ENCODE measurements around the gene PIK3C2B. TPM values are rescaled to one million over a fixed set of nuclear protein-coding genes. Genes with fewer than 3 reads are reported as not detected.
"Not testable (repeated sequence)": the region's sequence is repeated elsewhere in the genome, so short reads cannot be mapped to it uniquely, and the experiment has no call there.

PIK3C2B gene
- total and polyA plus RNA-seq, 8 donors, result 26.5 to 46.9 (median 38.3) TPM

DNA sequence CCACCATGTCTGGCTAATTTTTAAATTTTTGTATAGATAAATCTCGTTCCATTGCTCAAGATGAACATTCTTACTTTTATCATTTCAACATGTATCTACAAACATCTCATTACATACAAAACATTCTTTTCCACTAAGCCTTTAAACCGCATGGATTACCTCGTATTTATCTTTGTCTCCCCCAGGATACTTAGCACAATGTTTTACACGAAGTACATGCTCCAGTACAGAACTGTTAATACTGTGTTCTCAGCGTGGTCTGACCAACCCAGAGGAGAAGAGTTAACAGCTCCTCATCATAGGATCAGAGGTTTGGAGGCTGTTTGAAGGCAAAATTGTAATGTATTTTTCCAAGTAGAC lies 7.4 kb downstream of the PIK3C2B start:
- Histone ChIP-seq H3K4me1 (peaks cover under 1 to 15% of the 10 kb centered on the region in 2 donors), H3K36me3 (no peaks in the 10 kb centered on the region), H3K27ac (no peak overlapping the region), H3K4me3 (no peak overlapping the region), H3K9me3 (no peaks in the 10 kb centered on the region), H3K27me3 (no peaks in the 10 kb centered on the region)
- intact Hi-C loops (cut with DNase I), result no loop called here
- TF ChIP-seq, protein P1, sequence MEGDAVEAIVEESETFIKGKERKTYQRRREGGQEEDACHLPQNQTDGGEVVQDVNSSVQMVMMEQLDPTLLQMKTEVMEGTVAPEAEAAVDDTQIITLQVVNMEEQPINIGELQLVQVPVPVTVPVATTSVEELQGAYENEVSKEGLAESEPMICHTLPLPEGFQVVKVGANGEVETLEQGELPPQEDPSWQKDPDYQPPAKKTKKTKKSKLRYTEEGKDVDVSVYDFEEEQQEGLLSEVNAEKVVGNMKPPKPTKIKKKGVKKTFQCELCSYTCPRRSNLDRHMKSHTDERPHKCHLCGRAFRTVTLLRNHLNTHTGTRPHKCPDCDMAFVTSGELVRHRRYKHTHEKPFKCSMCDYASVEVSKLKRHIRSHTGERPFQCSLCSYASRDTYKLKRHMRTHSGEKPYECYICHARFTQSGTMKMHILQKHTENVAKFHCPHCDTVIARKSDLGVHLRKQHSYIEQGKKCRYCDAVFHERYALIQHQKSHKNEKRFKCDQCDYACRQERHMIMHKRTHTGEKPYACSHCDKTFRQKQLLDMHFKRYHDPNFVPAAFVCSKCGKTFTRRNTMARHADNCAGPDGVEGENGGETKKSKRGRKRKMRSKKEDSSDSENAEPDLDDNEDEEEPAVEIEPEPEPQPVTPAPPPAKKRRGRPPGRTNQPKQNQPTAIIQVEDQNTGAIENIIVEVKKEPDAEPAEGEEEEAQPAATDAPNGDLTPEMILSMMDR (IDR thresholded peaks at IDR 0.05), result no peak
- ATAC-seq, result no peak
- DNase-seq, result no peak

DNA sequence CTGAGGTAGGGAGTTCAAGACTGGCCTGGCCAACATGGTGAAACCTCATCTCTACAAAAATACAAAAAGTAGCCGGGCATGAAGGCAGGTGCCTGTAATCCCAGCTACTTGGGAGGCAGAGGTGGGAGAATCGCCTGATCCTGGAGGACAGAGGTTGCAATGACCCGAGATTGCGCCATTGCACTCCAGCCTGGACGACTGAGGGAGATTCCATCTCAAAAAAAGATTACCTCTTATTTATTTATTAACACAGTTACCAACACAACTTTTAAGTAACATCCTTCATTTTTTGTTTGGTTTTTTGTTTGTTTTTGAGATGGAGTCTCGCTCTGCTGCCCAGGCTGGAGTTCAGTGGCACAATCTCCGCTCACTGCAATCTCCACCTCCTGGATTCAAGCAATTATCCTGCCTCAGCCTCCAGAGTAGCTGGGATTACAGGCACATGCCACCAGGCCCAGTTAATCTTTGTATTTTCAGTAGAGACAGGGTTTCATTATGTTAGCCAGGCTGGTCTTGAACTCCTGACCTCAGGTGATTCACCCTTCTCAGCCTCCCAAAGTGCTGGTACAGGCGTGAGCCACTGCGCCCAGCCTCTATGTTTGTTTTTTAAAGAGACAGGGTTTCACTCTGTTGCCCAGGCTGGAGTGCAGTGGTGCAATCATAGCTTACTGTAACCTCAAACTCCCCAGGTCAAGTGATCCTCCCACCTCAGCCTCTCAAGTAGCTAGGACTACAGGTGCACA lies 7.9 kb downstream of the PIK3C2B start:
- ATAC-seq; H3K36me3 ChIP-seq; H3K27ac ChIP-seq; H3K4me3 ChIP-seq; intact Hi-C loops (cut with DNase I); H3K27me3 ChIP-seq; DNase-seq; H3K9me3 ChIP-seq: not testable (repeated sequence)
- H3K4me1 ChIP-seq, result peaks cover 2 to 12% of the 10 kb centered on the region in 2 donors

- Histone ChIP-seq H3K9me3 (no peaks in the 10 kb centered on the region), H3K4me1 (peaks cover 4 to 33% of the 10 kb centered on the region in 2 donors), H3K36me3 (no peaks in the 10 kb centered on the region), H3K27ac (no peak overlapping the region), H3K27me3 (no peaks in the 10 kb centered on the region), H3K4me3 (no peak overlapping the region)
- DNase-seq (no peak), ATAC-seq (no peak)
- intact Hi-C loops (cut with DNase I), result no loop called here
- TF ChIP-seq, protein P1 (IDR thresholded peaks at IDR 0.05), result no peak
Measured at GRCh38 chr1:204483791-204484190, 10.8 kb downstream of the PIK3C2B start.

GRCh38 chr1:204480515-204480914 lies 14.1 kb downstream of the PIK3C2B start:
- H3K4me1 ChIP-seq, result peaks cover 15 to 64% of the 10 kb centered on the region in 2 donors
- no peaks in the 10 kb centered on the region for H3K36me3 ChIP-seq
- no peak overlapping the region for H3K27ac ChIP-seq
- H3K9me3 ChIP-seq, result no peaks in the 10 kb centered on the region
- no peak for ATAC-seq
- TF ChIP-seq, protein P1 (IDR thresholded peaks at IDR 0.05), result no peak
- peak in 1 of 4 donors; percentile 55 for DNase-seq
- intact Hi-C loops (cut with DNase I), result no loop called here
- no peaks in the 10 kb centered on the region for H3K27me3 ChIP-seq
- H3K4me3 ChIP-seq, result no peak overlapping the region

- Histone ChIP-seq H3K4me1 (peaks cover 15 to 64% of the 10 kb centered on the region in 2 donors), H3K27ac (no peak overlapping the region), H3K36me3 (no peaks in the 10 kb centered on the region), H3K4me3 (no peak overlapping the region), H3K9me3 (no peaks in the 10 kb centered on the region), H3K27me3 (no peaks in the 10 kb centered on the region)
- ATAC-seq (peak; percentile 71), DNase-seq (no peak)
- intact Hi-C loops (cut with DNase I), result no loop called here
- TF ChIP-seq, protein P1 (IDR thresholded peaks at IDR 0.05), result no peak
Measured at GRCh38 chr1:204479387-204480136, 15.0 kb downstream of the PIK3C2B start.

All from left lung (tissue), 10 donors.